Hepatocyte (in vitro differentiated cells): Measurements from ENCODE around the gene NDUFV1.

Experiments used
- CTCF ChIP-seq: fragments of 200-600 bp; sonication (generic); IDR thresholded peaks from 2 replicates; pipeline ENCODE4 v1.5.1; 2016; ENCODE audit warnings: antibody characterized with exemption, mild to moderate bottlenecking; ENCODE audit not compliant: poor library complexity
- EZH2 ChIP-seq: fragments of 200-600 bp; sonication (generic); IDR thresholded peaks from 2 replicates; pipeline ENCODE4 v1.6.1; 2016; ENCODE audit warnings: antibody characterized with exemption, mild to moderate bottlenecking, borderline replicate concordance
- EZH2phosphoT487 ChIP-seq: fragments of 200-600 bp; sonication (generic); IDR thresholded peaks from one replicate; pipeline ENCODE4 v1.6.1; 2018; ENCODE audit warnings: antibody characterized with exemption, mild to moderate bottlenecking, low read depth, moderate library complexity; ENCODE audit not compliant: unreplicated experiment, severe bottlenecking

GRCh38 chr11:67609316-67609715, 2.6 kb downstream of the NDUFV1 start:
- no peak for TF ChIP-seq EZH2
- TF ChIP-seq CTCF: no peak
- TF ChIP-seq EZH2phosphoT487: no peak
